Hepatocyte (in vitro differentiated cells): Measurements from ENCODE around the gene SPSB2.

Experiments used
- CTCF ChIP-seq: fragments of 200-600 bp; sonication (generic); IDR thresholded peaks from 2 replicates; pipeline ENCODE4 v1.5.1; 2016; ENCODE audit warnings: antibody characterized with exemption, mild to moderate bottlenecking; ENCODE audit not compliant: poor library complexity
- EZH2 ChIP-seq: fragments of 200-600 bp; sonication (generic); IDR thresholded peaks from 2 replicates; pipeline ENCODE4 v1.6.1; 2016; ENCODE audit warnings: antibody characterized with exemption, mild to moderate bottlenecking, borderline replicate concordance

- TF ChIP-seq CTCF, result no peak
- no peak for TF ChIP-seq EZH2
Measured at GRCh38 chr12:6831450-6831995, 41.6 kb downstream of the SPSB2 start.
